GM12892 (cell line): Measurements from ENCODE around the gene GPR12.

ENCODE experiments used
- POLR2A ChIP-seq: IDR thresholded peaks from 2 replicates; pipeline ENCODE4 v1.6.1; 2011; ENCODE audit warnings: low read depth, low read length, control low read depth
- POLR2AphosphoS5 ChIP-seq: IDR thresholded peaks from 2 replicates; pipeline ENCODE4 v1.6.1; 2011; ENCODE audit warnings: low read depth, low read length, control low read depth
- TAF1 ChIP-seq: IDR thresholded peaks from 2 replicates; pipeline ENCODE4 v1.6.1; 2011; ENCODE audit warnings: low read depth, mild to moderate bottlenecking, control low read depth, low read length, borderline replicate concordance

DNA sequence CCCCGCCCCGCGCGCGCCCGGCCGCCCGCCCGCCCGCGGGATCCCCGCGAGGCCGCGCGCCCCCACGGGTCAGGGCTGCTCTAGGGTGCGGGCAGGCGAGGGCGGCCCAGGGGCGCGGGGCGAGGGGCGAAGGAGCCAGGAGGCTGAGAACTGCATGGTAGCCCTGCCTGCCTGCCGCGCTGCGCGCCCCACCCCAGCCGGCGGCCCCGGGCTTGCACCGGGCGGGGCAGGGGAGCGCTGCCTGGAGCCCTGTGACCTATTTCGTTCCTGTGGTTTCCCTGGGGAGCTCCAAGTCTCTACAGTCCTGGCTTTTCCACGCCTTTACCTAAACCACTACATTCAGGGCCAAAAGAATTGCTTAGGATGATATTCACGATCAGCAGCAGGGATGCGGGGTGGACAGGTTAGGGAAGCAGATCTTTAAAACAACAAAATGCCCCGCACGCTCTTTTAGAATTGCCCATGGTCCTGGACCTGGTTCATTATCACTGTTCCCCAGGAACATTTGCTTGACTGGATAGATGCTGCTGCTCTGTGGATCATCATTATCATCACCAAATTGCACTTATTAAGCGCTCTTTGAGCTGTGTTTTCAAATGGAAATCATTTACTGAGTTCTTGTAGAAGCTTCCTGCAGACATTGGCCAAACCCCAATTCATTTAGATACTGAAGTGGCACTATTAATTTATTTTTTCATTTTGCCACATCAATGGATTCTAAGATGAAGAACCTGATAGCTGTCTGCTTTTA is 421 bp upstream of the GPR12 start:
- TF ChIP-seq TAF1 (no peak), POLR2A (no peak), POLR2AphosphoS5 (no peak)
